NCI-H1092 (cell line): ENCODE measurements around the gene S1PR5.
"Not testable (repeated sequence)": the region's sequence is repeated elsewhere in the genome, so short reads cannot be mapped to it uniquely, and the experiment has no call there.

Experiments
- DNase-seq: peaks from one replicate; lab custom pipeline; 2025; lab: John Stamatoyannopoulos, UW

S1PR5 gene

GRCh38 chr19:10517361-10517759 lies at the start of gene S1PR5:
S1PR5 (minus strand) TSS chr19:10517447; CDS start chr19:10515011, 2,436 bp downstream.
- no peak for DNase-seq

- DNase-seq: no peak
Observed at GRCh38 chr19:10566658-10567410, 49.6 kb upstream of the S1PR5 start.

GRCh38 chr19:10566408-10566657 lies 49.1 kb upstream of the S1PR5 start:
- no peak for DNase-seq

GRCh38 chr19:10565567-10566407 lies 48.5 kb upstream of the S1PR5 start, which contains the start of gene KRI1:
KRI1 (minus strand) TSS chr19:10566010; CDS start chr19:10565999, 11 bp downstream.
- DNase-seq: peak; percentile 96

GRCh38 chr19:10565028-10565566 lies 47.9 kb upstream of the S1PR5 start:
- DNase-seq: peak; percentile 25

- no peak for DNase-seq
Observed at GRCh38 chr19:10562609-10563008, 45.4 kb upstream of the S1PR5 start.

GRCh38 chr19:10560154-10560553 lies 42.9 kb upstream of the S1PR5 start:
- no peak for DNase-seq

GRCh38 chr19:10557603-10558197 lies 40.5 kb upstream of the S1PR5 start:
- no peak for DNase-seq

GRCh38 chr19:10555610-10555973 lies 38.3 kb upstream of the S1PR5 start:
- DNase-seq: no peak

- DNase-seq: no peak
Observed at GRCh38 chr19:10554760-10555609, 37.7 kb upstream of the S1PR5 start.

- DNase-seq: no peak
Observed at GRCh38 chr19:10553943-10554381, 36.7 kb upstream of the S1PR5 start.

GRCh38 chr19:10553087-10553667 lies 35.9 kb upstream of the S1PR5 start:
- DNase-seq: no peak

- DNase-seq: no peak
Observed at GRCh38 chr19:10552510-10553053, 35.3 kb upstream of the S1PR5 start.

- no peak for DNase-seq
Observed at GRCh38 chr19:10551698-10552301, 34.6 kb upstream of the S1PR5 start.

- not testable (repeated sequence) for DNase-seq
Observed at GRCh38 chr19:10551006-10551405, 33.8 kb upstream of the S1PR5 start.

GRCh38 chr19:10550336-10550735 lies 33.1 kb upstream of the S1PR5 start:
- DNase-seq: no peak

- DNase-seq: no peak
Observed at GRCh38 chr19:10549733-10550132, 32.5 kb upstream of the S1PR5 start.

GRCh38 chr19:10548746-10549276 lies 31.6 kb upstream of the S1PR5 start:
- no peak for DNase-seq

GRCh38 chr19:10546817-10547216 lies 29.6 kb upstream of the S1PR5 start:
- no peak for DNase-seq

GRCh38 chr19:10544753-10545251 lies 27.6 kb upstream of the S1PR5 start:
- DNase-seq: no peak
